ENCODE measurements around the gene PRKN.

- no peak for TF ChIP-seq CTCF (conservative IDR thresholded peaks at IDR 0.05; ENCODE audit: low read depth, low read length)
- TF ChIP-seq EZH2 (IDR thresholded peaks at IDR 0.05; ENCODE audit: borderline replicate concordance, low read depth, low read length, poor library complexity, severe bottlenecking) = no peak
Observed at GRCh38 chr6:162448294-162448693, 279.3 kb downstream of the PRKN start.

All from A673 (cell line).